ENCODE measurements around the gene MGAT3. TPM values are rescaled to one million over a fixed set of nuclear protein-coding genes. Genes with fewer than 3 reads are reported as not detected.
"Not testable (repeated sequence)": the region's sequence is repeated elsewhere in the genome, so short reads cannot be mapped to it uniquely, and the experiment has no call there.

MGAT3 gene
- total RNA-seq, 1 donor from 2014 or later, result 24.1 TPM

DNA sequence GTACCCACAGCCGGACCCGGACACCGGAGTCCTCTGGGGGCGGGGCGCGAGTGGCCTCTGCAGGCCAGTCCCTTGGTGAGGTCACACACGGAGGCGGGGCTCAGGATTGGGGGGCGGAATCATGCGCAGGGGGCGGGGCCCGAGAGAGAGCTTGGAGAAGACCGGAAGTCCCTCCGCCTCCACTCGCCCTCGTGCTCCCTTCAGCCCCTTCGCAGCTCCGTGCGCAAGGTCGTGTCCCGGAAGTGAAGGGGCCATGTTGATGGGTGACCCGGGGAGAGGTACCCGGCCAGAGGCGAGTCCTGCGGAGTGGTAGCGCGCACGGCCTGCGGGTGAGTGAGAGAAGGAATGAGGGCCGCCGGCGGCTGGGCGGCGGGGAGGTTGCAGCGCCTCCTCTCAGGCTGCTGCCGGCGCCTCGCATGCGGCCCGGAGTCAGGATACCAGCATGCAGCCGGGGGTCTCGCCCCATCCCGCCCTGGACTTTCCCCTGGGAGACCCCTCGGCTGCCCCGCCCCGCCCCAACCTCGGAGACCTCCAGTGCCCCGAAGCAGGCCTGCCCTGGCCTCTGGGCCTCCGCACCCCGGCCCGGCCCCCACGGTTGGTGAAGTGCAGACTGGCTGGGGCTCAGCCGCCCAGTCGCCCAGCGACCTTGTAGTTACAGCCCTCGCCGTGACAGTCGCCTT, 45.4 kb downstream of the MGAT3 start, which contains the start of gene MIEF1:
MIEF1 (plus strand) TSS at position 182 of the 680 bp plus-strand sequence. CDS start 9,005 bp downstream, outside the sequence.
- intact Hi-C loops (cut with DNase I), result loop anchor here (1.0 kb wide), 1 partner anchor 18 kb away; the partner anchor contains the start of gene ATF4
- peak; percentile 99 for DNase-seq (ENCODE audit: low spot score)

DNA sequence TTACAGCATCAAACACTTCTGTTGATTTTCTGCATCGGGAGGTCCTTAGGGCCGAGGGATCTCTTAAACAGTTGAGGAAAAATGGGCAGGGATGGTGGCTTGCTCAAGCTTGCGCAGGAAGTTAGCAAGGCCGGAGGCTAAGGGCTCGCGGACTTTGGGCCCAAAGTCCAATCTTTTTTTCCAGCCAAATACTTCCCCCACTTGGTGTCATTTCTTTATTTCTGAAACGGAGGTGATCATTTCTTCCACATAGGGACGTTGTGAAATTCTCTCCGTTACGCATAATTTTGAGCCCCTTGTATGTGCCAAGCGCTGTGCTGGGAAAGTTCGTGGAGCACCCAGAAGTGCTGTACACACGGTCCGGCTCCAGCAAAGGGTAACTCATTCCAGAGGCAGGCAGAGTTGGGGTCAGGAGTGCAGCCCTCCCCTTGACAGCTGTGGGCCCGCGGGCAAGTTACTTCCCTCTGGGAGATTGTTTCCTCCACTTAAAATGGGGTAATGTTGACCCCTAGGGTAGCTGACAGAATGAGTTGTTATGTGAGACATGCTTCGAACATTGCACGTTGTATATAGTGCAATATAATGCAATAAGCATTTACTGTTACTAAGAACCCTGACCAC, 46.1 kb downstream of the MGAT3 start:
- no peak for DNase-seq (ENCODE audit: low spot score)
- intact Hi-C loops (cut with DNase I), result loop anchor here (1.0 kb wide), 1 partner anchor 17 kb away; the partner anchor contains the start of gene ATF4

GRCh38 chr22:39503630-39504029, 46.8 kb downstream of the MGAT3 start:
- intact Hi-C loops (cut with DNase I), result no loop called here
- no peak for DNase-seq (ENCODE audit: low spot score)

GRCh38 chr22:39504071-39504470, 47.3 kb downstream of the MGAT3 start:
- no peak for DNase-seq (ENCODE audit: low spot score)
- intact Hi-C loops (cut with DNase I), result no loop called here

- intact Hi-C loops (cut with DNase I); DNase-seq (ENCODE audit: low spot score): not testable (repeated sequence)
Measured at GRCh38 chr22:39507021-39507420, 50.2 kb downstream of the MGAT3 start.

DNA sequence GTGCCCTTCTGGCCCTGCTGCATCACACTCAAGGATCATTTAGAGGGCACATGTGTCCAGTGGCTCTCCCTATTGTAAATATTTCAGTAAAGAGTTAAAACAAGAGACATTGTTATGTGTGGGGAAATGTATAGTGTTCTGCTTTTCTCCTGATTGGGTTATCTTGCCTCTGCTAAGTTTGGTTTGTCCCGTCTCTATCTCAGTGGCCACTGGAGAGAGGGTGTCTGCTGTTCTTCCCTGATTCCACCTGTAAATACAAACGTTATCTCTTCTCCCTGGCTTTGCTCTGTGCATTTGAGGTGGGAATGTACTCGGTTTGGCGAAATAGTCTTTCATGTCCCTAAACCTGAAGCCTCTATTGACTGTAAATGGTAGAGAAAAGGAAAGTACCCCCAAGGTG, 51.6 kb downstream of the MGAT3 start:
- intact Hi-C loops (cut with DNase I), result no loop called here
- no peak for DNase-seq (ENCODE audit: low spot score)

DNA sequence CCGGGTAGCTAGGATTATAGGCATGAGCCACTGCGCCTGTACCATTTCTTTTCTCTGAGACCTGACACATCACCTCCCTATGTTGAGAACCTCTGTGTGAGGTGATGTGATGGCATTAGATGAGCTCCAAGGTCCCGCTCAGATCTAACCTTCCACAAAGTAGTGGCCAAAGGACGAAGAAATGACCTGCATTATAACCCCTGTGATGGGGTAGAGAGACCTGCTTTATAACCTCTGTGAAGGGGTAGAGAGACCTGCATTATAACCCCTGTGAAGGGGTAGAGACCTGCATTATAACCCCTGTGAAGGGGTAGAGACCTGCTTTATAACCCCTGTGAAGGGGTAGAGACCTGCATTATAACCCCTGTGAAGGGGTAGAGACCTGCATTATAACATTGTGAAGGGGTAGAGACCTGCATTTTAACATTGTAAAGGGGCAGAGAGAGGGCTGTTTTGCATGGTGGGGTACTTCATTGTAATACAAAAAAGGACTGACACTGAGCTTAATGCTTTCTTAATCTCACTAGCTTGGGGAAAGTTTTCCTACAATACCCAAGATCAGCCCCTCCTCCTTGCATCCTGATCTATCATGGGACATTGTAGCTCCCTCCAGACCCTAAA, 53.8 kb downstream of the MGAT3 start:
- no peak for DNase-seq (ENCODE audit: low spot score)
- intact Hi-C loops (cut with DNase I), result no loop called here

GRCh38 chr22:39511226-39511625, 54.4 kb downstream of the MGAT3 start:
- intact Hi-C loops (cut with DNase I), result no loop called here
- no peak for DNase-seq (ENCODE audit: low spot score)

DNA sequence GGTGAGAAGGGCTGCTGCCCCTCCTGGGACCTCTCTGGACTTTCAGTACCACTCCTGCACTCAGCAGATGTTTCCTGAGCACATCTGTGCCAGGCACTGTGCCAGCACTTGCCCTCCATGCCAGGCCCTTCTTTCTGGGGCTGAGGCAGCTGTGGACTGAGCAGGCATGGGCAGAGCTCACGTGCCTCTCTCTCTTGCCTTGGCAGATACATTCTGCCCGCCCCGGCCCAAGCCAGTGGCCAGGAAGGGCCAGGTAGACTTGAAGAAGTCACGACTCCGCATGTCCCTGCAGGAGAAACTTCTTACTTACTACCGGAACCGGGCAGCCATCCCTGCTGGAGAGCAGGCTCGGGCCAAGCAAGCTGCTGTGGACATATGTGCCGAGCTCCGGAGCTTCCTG, 55.2 kb downstream of the MGAT3 start:
- DNase-seq (ENCODE audit: low spot score), result no peak
- intact Hi-C loops (cut with DNase I), result no loop called here

DNA sequence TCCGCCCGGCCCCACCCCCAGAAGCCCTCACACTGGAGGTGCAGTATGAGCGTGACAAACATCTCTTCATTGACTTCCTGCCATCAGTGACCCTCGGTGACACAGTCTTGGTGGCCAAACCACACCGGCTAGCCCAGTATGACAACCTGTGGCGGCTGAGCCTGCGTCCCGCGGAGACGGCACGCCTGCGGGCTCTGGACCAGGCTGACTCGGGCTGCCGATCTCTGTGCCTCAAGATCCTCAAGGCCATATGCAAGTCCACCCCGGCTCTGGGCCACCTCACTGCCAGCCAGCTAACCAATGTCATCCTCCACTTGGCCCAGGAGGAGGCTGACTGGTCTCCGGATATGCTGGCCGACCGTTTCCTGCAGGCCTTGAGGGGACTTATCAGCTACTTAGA, 57.0 kb downstream of the MGAT3 start:
- intact Hi-C loops (cut with DNase I), result loop anchor here (2.0 kb wide), 1 partner anchor 115 kb away; the partner anchor contains the start of gene TAB1
- no peak for DNase-seq (ENCODE audit: low spot score)

DNA sequence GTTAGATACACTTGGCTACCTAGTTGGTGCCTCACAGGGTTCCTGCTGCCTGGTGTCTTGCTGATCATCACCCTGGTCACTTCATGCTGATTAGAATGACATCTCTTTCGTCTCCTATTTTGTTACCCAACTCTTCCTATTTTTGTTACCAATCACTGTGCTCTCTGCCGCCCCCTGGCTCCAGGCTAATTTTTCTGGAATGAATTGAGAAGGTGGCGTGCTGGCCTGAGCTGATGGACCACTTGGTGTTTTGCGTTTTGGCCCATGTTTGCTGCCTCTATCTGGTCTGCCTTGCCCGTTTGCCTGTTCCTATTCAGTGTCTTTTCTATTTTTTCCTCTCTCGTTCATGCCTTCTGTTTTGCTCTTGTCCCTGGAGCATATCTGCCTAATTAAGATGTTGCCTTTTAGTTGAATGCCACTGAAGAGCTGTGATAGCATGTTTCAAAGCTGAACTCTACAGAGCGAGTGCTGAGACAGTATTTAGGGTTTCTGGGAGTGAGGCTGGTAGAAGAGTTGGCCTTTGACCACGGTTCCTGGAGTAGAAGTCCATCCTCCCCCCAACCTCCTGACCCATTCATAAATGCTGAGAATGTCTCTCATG, 57.7 kb downstream of the MGAT3 start:
- no peak for DNase-seq (ENCODE audit: low spot score)
- intact Hi-C loops (cut with DNase I), result loop anchor here (2.0 kb wide), 1 partner anchor 116 kb away; the partner anchor contains the start of gene TAB1

GRCh38 chr22:39515266-39516050, 58.6 kb downstream of the MGAT3 start:
- DNase-seq (ENCODE audit: low spot score), result no peak
- intact Hi-C loops (cut with DNase I), result loop anchor here (2.0 to 5.0 kb wide), 3 partner anchors 117 to 343 kb away; partner anchors contain the start of gene TAB1

- intact Hi-C loops (cut with DNase I), result loop anchor here (5.0 kb wide), 2 partner anchors 175 to 345 kb away; no protein-coding TSS in a partner anchor
- DNase-seq (ENCODE audit: low spot score), result no peak
Measured at GRCh38 chr22:39517470-39517869, 60.7 kb downstream of the MGAT3 start.

- intact Hi-C loops (cut with DNase I), result loop anchor here (5.0 kb wide), 2 partner anchors 176 to 346 kb away; no protein-coding TSS in a partner anchor
- no peak for DNase-seq (ENCODE audit: low spot score)
Measured at GRCh38 chr22:39518144-39518786, 61.5 kb downstream of the MGAT3 start.

GRCh38 chr22:39518996-39519680, 62.3 kb downstream of the MGAT3 start:
- no peak for DNase-seq (ENCODE audit: low spot score)
- intact Hi-C loops (cut with DNase I), result loop anchor here (1.0 to 5.0 kb wide), 3 partner anchors 23 to 347 kb away; no protein-coding TSS in a partner anchor

DNA sequence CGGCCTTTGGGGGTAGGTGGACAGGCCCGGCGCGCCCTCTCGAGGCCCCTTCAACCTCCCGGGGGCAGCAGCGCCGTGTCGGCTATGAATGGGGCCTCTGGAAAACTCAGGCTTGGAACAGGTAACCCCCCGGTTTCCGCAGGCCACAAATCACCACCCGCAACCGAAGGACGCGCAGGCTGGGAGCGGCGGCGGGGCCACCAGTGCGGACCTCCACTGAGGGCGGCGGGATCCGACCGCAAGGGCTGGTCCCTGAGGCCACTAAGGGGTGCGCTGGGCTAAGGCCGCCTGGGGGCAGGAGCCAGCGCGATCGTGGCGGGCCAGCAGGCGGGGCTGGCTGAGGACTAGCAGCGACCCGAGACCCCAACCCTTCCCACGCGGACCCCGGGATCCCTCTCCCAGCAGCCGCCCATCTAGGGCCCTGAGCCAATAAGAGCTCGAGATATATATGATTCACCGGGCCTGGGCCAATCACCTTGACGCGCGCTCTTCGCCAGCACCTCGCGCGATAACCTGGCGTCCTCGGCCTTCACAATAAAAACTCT, 62.9 kb downstream of the MGAT3 start:
- intact Hi-C loops (cut with DNase I), result loop anchor here (1.0 to 10.0 kb wide), 6 partner anchors 17 to 645 kb away; partner anchors contain the start of genes CBX6, MIEF1 and RPL3
- peak; percentile 98 for DNase-seq (ENCODE audit: low spot score)
